NCI-H82 (cell line): ENCODE results near the gene ERRFI1.
"Not testable (repeated sequence)": the region's sequence is repeated elsewhere in the genome, so short reads cannot be mapped to it uniquely, and the experiment has no call there.

Source experiments
- DNase-seq: peaks from one replicate; lab custom pipeline; 2025; lab: John Stamatoyannopoulos, UW

ERRFI1 gene

GRCh38 chr1:8026153-8026975 is at the start of gene ERRFI1:
TSS of gene ERRFI1 (minus strand) at chr1:8026309. CDS start at chr1:8015619, 10,690 bp downstream.
- peak; percentile 95 for DNase-seq

- DNase-seq, result no peak
Observed at GRCh38 chr1:8075511-8076051, 49.5 kb upstream of the ERRFI1 start.

- DNase-seq, result no peak
Observed at GRCh38 chr1:8073112-8073855, 47.2 kb upstream of the ERRFI1 start.

- DNase-seq, result no peak
Observed at GRCh38 chr1:8070381-8070811, 44.3 kb upstream of the ERRFI1 start.

GRCh38 chr1:8069614-8070320 is 43.7 kb upstream of the ERRFI1 start:
- not testable (repeated sequence) for DNase-seq

- DNase-seq, result no peak
Observed at GRCh38 chr1:8065369-8065768, 39.3 kb upstream of the ERRFI1 start.

GRCh38 chr1:8063298-8064036 is 37.4 kb upstream of the ERRFI1 start:
- no peak for DNase-seq

- DNase-seq, result no peak
Observed at GRCh38 chr1:8062861-8063260, 36.8 kb upstream of the ERRFI1 start.

GRCh38 chr1:8061673-8062386 is 35.7 kb upstream of the ERRFI1 start:
- DNase-seq, result no peak

GRCh38 chr1:8061210-8061609 is 35.1 kb upstream of the ERRFI1 start:
- DNase-seq, result no peak

GRCh38 chr1:8059161-8059622 is 33.1 kb upstream of the ERRFI1 start:
- no peak for DNase-seq

- not testable (repeated sequence) for DNase-seq
Observed at GRCh38 chr1:8057779-8058178, 31.7 kb upstream of the ERRFI1 start.

GRCh38 chr1:8055973-8056372 is 29.9 kb upstream of the ERRFI1 start:
- no peak for DNase-seq

GRCh38 chr1:8053878-8054567 is 27.9 kb upstream of the ERRFI1 start:
- no peak for DNase-seq

- DNase-seq, result no peak
Observed at GRCh38 chr1:8051650-8052049, 25.5 kb upstream of the ERRFI1 start.

GRCh38 chr1:8049229-8049628 is 23.1 kb upstream of the ERRFI1 start:
- DNase-seq, result not testable (repeated sequence)

- DNase-seq, result no peak
Observed at GRCh38 chr1:8047686-8048445, 21.8 kb upstream of the ERRFI1 start.

GRCh38 chr1:8047112-8047511 is 21.0 kb upstream of the ERRFI1 start:
- DNase-seq, result no peak

- no peak for DNase-seq
Observed at GRCh38 chr1:8046391-8046790, 20.3 kb upstream of the ERRFI1 start.
